ENCODE results near the gene PHACTR3. TPM values are rescaled to one million over a fixed set of nuclear protein-coding genes. Genes with fewer than 3 reads are reported as not detected.

PHACTR3 gene
- total RNA-seq, 1 experiment from 2014 or later = not detected

GRCh38 chr20:59804347-59804746 lies 200.0 kb downstream of the PHACTR3 start:
- Histone ChIP-seq H3K27me3 (ENCODE audit: insufficient read depth, low read length) (no peaks in the 10 kb centered on the region; the same call in 1 of the 2 replicates), H3K4me3 (replicated peaks in 1 of 2; ENCODE audit: low read depth in 1 of 2, low read length in 2 of 2) (no peak overlapping the region), H3K9ac (ENCODE audit: low read length) (no peak overlapping the region), H2AFZ (ENCODE audit: low read depth, low read length, poor library complexity, severe bottlenecking) (no peak overlapping the region), H3K36me3 (ENCODE audit: control insufficient read depth in 1 of 2, insufficient read depth in 2 of 2, low read length in 2 of 2) (no peaks in the 10 kb centered on the region), H4K20me1 (ENCODE audit: insufficient read depth) (no peaks in the 10 kb centered on the region), H3K27ac (ENCODE audit: low read depth, low read length) (no peak overlapping the region), H3K9me2 (ENCODE audit: insufficient read depth) (no peaks in the 10 kb centered on the region), H3K79me2 (ENCODE audit: insufficient read depth, low read length) (no peaks in the 10 kb centered on the region), H3K4me1 (ENCODE audit: control insufficient read depth in 1 of 2, insufficient read depth in 2 of 2, low read length in 2 of 2) (no peaks in the 10 kb centered on the region), H3K9me3 (ENCODE audit: control insufficient read depth in 1 of 2, insufficient read depth in 1 of 2, low read depth in 1 of 2, low read length in 2 of 2) (peaks cover 0 to 13% of the 10 kb centered on the region in 2 experiments; a peak in 1 of 4 replicates), H3K4me2 (ENCODE audit: low read length) (no peak overlapping the region)
- no peak for TF ChIP-seq CBX3 (IDR thresholded peaks at IDR 0.05; ENCODE audit: low read depth)
- no peak for TF ChIP-seq JUND (IDR thresholded peaks at IDR 0.05)
- TF ChIP-seq, protein P1, sequence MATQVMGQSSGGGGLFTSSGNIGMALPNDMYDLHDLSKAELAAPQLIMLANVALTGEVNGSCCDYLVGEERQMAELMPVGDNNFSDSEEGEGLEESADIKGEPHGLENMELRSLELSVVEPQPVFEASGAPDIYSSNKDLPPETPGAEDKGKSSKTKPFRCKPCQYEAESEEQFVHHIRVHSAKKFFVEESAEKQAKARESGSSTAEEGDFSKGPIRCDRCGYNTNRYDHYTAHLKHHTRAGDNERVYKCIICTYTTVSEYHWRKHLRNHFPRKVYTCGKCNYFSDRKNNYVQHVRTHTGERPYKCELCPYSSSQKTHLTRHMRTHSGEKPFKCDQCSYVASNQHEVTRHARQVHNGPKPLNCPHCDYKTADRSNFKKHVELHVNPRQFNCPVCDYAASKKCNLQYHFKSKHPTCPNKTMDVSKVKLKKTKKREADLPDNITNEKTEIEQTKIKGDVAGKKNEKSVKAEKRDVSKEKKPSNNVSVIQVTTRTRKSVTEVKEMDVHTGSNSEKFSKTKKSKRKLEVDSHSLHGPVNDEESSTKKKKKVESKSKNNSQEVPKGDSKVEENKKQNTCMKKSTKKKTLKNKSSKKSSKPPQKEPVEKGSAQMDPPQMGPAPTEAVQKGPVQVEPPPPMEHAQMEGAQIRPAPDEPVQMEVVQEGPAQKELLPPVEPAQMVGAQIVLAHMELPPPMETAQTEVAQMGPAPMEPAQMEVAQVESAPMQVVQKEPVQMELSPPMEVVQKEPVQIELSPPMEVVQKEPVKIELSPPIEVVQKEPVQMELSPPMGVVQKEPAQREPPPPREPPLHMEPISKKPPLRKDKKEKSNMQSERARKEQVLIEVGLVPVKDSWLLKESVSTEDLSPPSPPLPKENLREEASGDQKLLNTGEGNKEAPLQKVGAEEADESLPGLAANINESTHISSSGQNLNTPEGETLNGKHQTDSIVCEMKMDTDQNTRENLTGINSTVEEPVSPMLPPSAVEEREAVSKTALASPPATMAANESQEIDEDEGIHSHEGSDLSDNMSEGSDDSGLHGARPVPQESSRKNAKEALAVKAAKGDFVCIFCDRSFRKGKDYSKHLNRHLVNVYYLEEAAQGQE (IDR thresholded peaks at IDR 0.05; ENCODE audit: low read depth) = no peak
- TF ChIP-seq, protein P2, sequence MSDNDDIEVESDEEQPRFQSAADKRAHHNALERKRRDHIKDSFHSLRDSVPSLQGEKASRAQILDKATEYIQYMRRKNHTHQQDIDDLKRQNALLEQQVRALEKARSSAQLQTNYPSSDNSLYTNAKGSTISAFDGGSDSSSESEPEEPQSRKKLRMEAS (IDR thresholded peaks at IDR 0.05) = no peak
- no peak for TF ChIP-seq TCF7L2 (IDR thresholded peaks at IDR 0.05; ENCODE audit: borderline replicate concordance, extremely low read depth, insufficient read depth, insufficient read length)
- TF ChIP-seq SIN3A (IDR thresholded peaks at IDR 0.05; ENCODE audit: low read depth) = no peak
- TF ChIP-seq ZNF274 (IDR thresholded peaks at IDR 0.05; ENCODE audit: low read depth, low read length) = no peak
- no peak for TF ChIP-seq FOSL1 (IDR thresholded peaks at IDR 0.05; ENCODE audit: low read depth)
- no peak for TF ChIP-seq ELF1 (IDR thresholded peaks at IDR 0.05; ENCODE audit: borderline replicate concordance, low read depth)
- ATAC-seq (no peak), DNase-seq (ENCODE audit: low read depth, low spot score) (no peak)
- CTCF ChIA-PET = no interaction called here
- POLR2A ChIA-PET = no interaction called here
- no TSS peak for BruUV-seq (replicated peaks)
- intact Hi-C loops (cut with micrococcal nuclease) = no loop called here
- RAD21 ChIA-PET (ENCODE audit: low non-redundant PET in 1 of 2, low total read pairs in 2 of 2, uncharacterized antibody in 2 of 2, unreplicated experiment in 2 of 2) = no interaction called here

Measured in HCT116 (cell line).